Stimulated activated naive CD8-positive, alpha-beta T cell treated with anti-CD3 and anti-CD28 coated beads, Interleukin-15, amount 100 ng/mL, for 72 hours (primary cell): ENCODE measurements around the gene DNAH1.
A peak's percentile ranks its signal among the peaks of the same experiment; 100 is the strongest.

Source experiments
- ATAC-seq: fragments of 150-1000 bp; cut with Tn5 transposase; 2 replicates; pipeline ENCODE4 v1.10.0; 2021; ENCODE audit warnings: mild to moderate bottlenecking, moderate library complexity
- DNase-seq, 2 donors: peaks; one replicate each; pipeline ENCODE4 v3.0.0; 2021 to 2022
- H3K27ac Mint-ChIP-seq, 2 donors: one replicate each; pipeline ENCODE4 v1.8.0; 2022; ENCODE audit warnings: mild to moderate bottlenecking in 2 of 2, mixed read lengths in 2 of 2, moderate library complexity in 2 of 2
- H3K27me3 Mint-ChIP-seq: one replicate; pipeline ENCODE4 v1.8.0; 2022; ENCODE audit warnings: mixed read lengths
- H3K4me1 Mint-ChIP-seq: one replicate; pipeline ENCODE4 v1.8.0; 2022; ENCODE audit warnings: mild to moderate bottlenecking, mixed read lengths
- H3K4me3 Mint-ChIP-seq, 2 donors: one replicate each; pipeline ENCODE4 v1.8.0; 2022; ENCODE audit warnings: mild to moderate bottlenecking in 2 of 2, mixed read lengths in 2 of 2, moderate library complexity in 1 of 2
- H3K9me3 Mint-ChIP-seq, 2 donors: one replicate each; pipeline ENCODE4 v1.8.0; 2022; ENCODE audit warnings: mixed read lengths in 2 of 2

Gene DNAH1

GRCh38 chr3:52447512-52448355 lies 131.6 kb downstream of the DNAH1 start:
- Mint-ChIP-seq H3K9me3 (no peaks in the 10 kb centered on the region), H3K4me1 (peaks cover 18% of the 10 kb centered on the region), H3K27ac (peak overlapping the region in 1 of 2 donors; percentile 23), H3K4me3 (no peak overlapping the region), H3K27me3 (no peaks in the 10 kb centered on the region)
- ATAC-seq (no peak), DNase-seq (no peak)
